CD14-positive monocyte (primary cell): ENCODE results near the gene DYNC2LI1. TPM values are rescaled to one million over a fixed set of nuclear protein-coding genes. Genes with fewer than 3 reads are reported as not detected.

ENCODE experiments used
- DNase-seq, 3 donors: peaks; one replicate each; pipeline ENCODE4 v3.0.0-alpha.2; 2011 to 2022
- H2AFZ ChIP-seq: 2 replicates; pipeline ENCODE4 v1.6.0; 2012; ENCODE audit warnings: mild to moderate bottlenecking, low read depth, low read length, inconsistent platforms; ENCODE audit not compliant: insufficient read depth, poor library complexity, severe bottlenecking
- H3K27ac ChIP-seq, 2 donors: 1 replicate in 1 of 2; 2 replicates in 1 of 2; pipeline ENCODE4 v1.5.1; 2012 to 2013; ENCODE audit warnings: low read length in 2 of 2, control low read depth in 1 of 2, inconsistent platforms in 1 of 2, low read depth in 1 of 2, mild to moderate bottlenecking in 1 of 2
- H3K27me3 ChIP-seq, 2 donors: one replicate each; pipeline versions ENCODE4 v1.6.0 to v1.6.1; 2011 to 2013; ENCODE audit warnings: low read length in 2 of 2; ENCODE audit not compliant: control insufficient read depth in 2 of 2, insufficient read depth in 2 of 2
- H3K36me3 ChIP-seq, 2 donors: replicated peaks in 1 of 2; 1 replicate in 1 of 2; 2 replicates in 1 of 2; pipeline versions ENCODE4 v1.5.1 to v1.6.1; 2012 to 2013; ENCODE audit warnings: low read length in 2 of 2, control low read depth in 1 of 2, inconsistent platforms in 1 of 2, mild to moderate bottlenecking in 1 of 2; ENCODE audit not compliant: insufficient read depth in 2 of 2, control insufficient read depth in 1 of 2
- H3K4me1 ChIP-seq, 2 donors: 1 replicate in 1 of 2; 2 replicates in 1 of 2; pipeline versions ENCODE4 v1.5.1 to v1.6.1; 2012 to 2013; ENCODE audit warnings: low read length in 2 of 2, control low read depth in 1 of 2, inconsistent platforms in 1 of 2, mild to moderate bottlenecking in 1 of 2, moderate library complexity in 1 of 2; ENCODE audit not compliant: insufficient read depth in 2 of 2, control insufficient read depth in 1 of 2
- H3K4me2 ChIP-seq: replicated peaks from 2 replicates; pipeline ENCODE3; 2012; ENCODE audit warnings: low read length, moderate library complexity, mild to moderate bottlenecking; ENCODE audit not compliant: poor library complexity, severe bottlenecking; ENCODE audit errors: extremely low read depth
- H3K4me3 ChIP-seq, 3 experiments: fragments of 200-600 bp in 1 of 3; sonication (generic) in 1 of 3; replicated peaks in 1 of 3; 1 replicate in 2 of 3; 2 replicates in 1 of 3; pipeline ENCODE4 v1.5.1; 2011 to 2013; ENCODE audit warnings: low read length in 3 of 3, mild to moderate bottlenecking in 3 of 3, control low read depth in 2 of 3, low read depth in 2 of 3, inconsistent platforms in 1 of 3, moderate library complexity in 1 of 3
- H3K79me2 ChIP-seq: 2 replicates; pipeline ENCODE4 v1.6.0; 2012; ENCODE audit warnings: mild to moderate bottlenecking, control low read depth, inconsistent platforms, low read length, moderate library complexity; ENCODE audit not compliant: insufficient read depth
- H3K9ac ChIP-seq: 2 replicates; pipeline ENCODE4 v1.6.0; 2017; ENCODE audit warnings: low read length, mild to moderate bottlenecking; ENCODE audit not compliant: insufficient read depth, poor library complexity, severe bottlenecking
- H3K9me3 ChIP-seq, 2 donors: replicated peaks in 1 of 2; 1 replicate in 1 of 2; 2 replicates in 1 of 2; pipeline versions ENCODE4 v1.5.1 to v1.6.1; 2012 to 2013; ENCODE audit warnings: low read length in 2 of 2, control low read depth in 1 of 2; ENCODE audit not compliant: control insufficient read depth in 1 of 2, insufficient read depth in 1 of 2
- H4K20me1 ChIP-seq: 2 replicates; pipeline ENCODE4 v1.6.0; 2012; ENCODE audit warnings: mild to moderate bottlenecking, low read length, control low read depth, moderate library complexity; ENCODE audit not compliant: insufficient read depth
- H3K27ac Mint-ChIP-seq, 7 donors: one replicate each; pipeline ENCODE4 v1.8.0; 2020; ENCODE audit warnings: mild to moderate bottlenecking in 7 of 7, mixed read lengths in 7 of 7, moderate library complexity in 6 of 7, inconsistent platforms in 2 of 7
- H3K27me3 Mint-ChIP-seq, 3 donors: one replicate each; pipeline ENCODE4 v1.8.0; 2021 to 2022; ENCODE audit warnings: low read depth in 3 of 3, mild to moderate bottlenecking in 3 of 3, mixed read lengths in 3 of 3, moderate library complexity in 3 of 3, inconsistent platforms in 1 of 3
- H3K36me3 Mint-ChIP-seq, 2 donors: one replicate each; pipeline ENCODE4 v1.8.0; 2020; ENCODE audit warnings: mixed read lengths in 2 of 2, inconsistent platforms in 1 of 2, mild to moderate bottlenecking in 1 of 2
- H3K4me1 Mint-ChIP-seq: one replicate; pipeline ENCODE4 v1.8.0; 2020; ENCODE audit warnings: mild to moderate bottlenecking, mixed read lengths
- H3K4me3 Mint-ChIP-seq, 2 donors: one replicate each; pipeline ENCODE4 v1.8.0; 2020; ENCODE audit warnings: mild to moderate bottlenecking in 2 of 2, mixed read lengths in 2 of 2, moderate library complexity in 1 of 2
- H3K9me3 Mint-ChIP-seq, 7 donors: one replicate each; pipeline ENCODE4 v1.8.0; 2020 to 2022; ENCODE audit warnings: mixed read lengths in 7 of 7, mild to moderate bottlenecking in 6 of 7, moderate library complexity in 6 of 7, inconsistent platforms in 2 of 7
- CTCF ChIP-seq: fragments of 200-600 bp; IDR thresholded peaks from one replicate; pipeline ENCODE4 v1.8.0; 2022; ENCODE audit warnings: antibody characterized with exemption, mild to moderate bottlenecking
- WGBS: methylation state at CpG from one replicate; pipeline ENCODE4 v1.1.5; 2013; ENCODE audit warnings: missing lambda C conversion rate; ENCODE audit not compliant: insufficient coverage; 5-methylcytosine and 5-hydroxymethylcytosine counted together
- intact Hi-C, 2 donors: fragments of 100-400 bp; cut with micrococcal nuclease; formaldehyde crosslinking; loops; one replicate each; pipeline versions ENCODE4 v1.15.0 to v1.15.1; 2023
- polyA plus RNA-seq, 3 donors: library from polyadenylated mRNA; depleted of rRNA in 1 of 3; unstranded in 2 of 3; stranded (reverse) in 1 of 3; fragments of 300-500 nt in 2 of 3; fragments of >200 nt in 1 of 3; fragmentation: Illumina TruSeq in 2 of 3; gene quantifications; 1 replicate in 2 of 3; 2 replicates in 1 of 3; pipeline ENCODE4 v1.2.3, GENCODE V29; 2012 to 2021

The DYNC2LI1 gene
- polyA plus RNA-seq, 3 donors: 2.5 to 4.4 (median 3.5) TPM

- Mint-ChIP-seq H3K27me3 (peaks cover 3 to 26% (median 18%) of the 10 kb centered on the region in 3 donors), H3K9me3 (peaks cover 0 to 3% (median 0%) of the 10 kb centered on the region in 7 donors), H3K4me1 (no peaks in the 10 kb centered on the region), H3K27ac (no peak overlapping the region), H3K36me3 (no peaks in the 10 kb centered on the region), H3K4me3 (no peak overlapping the region)
- H3K4me3 ChIP-seq: no peak overlapping the region
- no peak overlapping the region for H3K9ac ChIP-seq
- H3K79me2 ChIP-seq: no peaks in the 10 kb centered on the region
- no peaks in the 10 kb centered on the region for H4K20me1 ChIP-seq
- H3K27ac ChIP-seq: no peak overlapping the region
- no peak for TF ChIP-seq CTCF
- H3K4me1 ChIP-seq: no peaks in the 10 kb centered on the region
- no peaks in the 10 kb centered on the region for H3K9me3 ChIP-seq
- no peak for DNase-seq
- intact Hi-C loops: no loop called here
- WGBS: 100% methylated on average over 1 of the region's 8 CpGs
- peaks cover 0 to 7% of the 10 kb centered on the region in 2 donors for H3K27me3 ChIP-seq
- no peaks in the 10 kb centered on the region for H3K36me3 ChIP-seq
- no peak overlapping the region for H3K4me2 ChIP-seq
- H2AFZ ChIP-seq: no peak overlapping the region
Observed at GRCh38 chr2:43737097-43737854, 36.6 kb upstream of the DYNC2LI1 start.

- no peak overlapping the region for H2AFZ ChIP-seq
- H3K36me3 ChIP-seq: no peaks in the 10 kb centered on the region
- no peak overlapping the region for H3K9ac ChIP-seq
- Mint-ChIP-seq H3K4me3 (no peak overlapping the region), H3K9me3 (peaks cover 0 to 2% (median 0%) of the 10 kb centered on the region in 7 donors), H3K36me3 (no peaks in the 10 kb centered on the region), H3K4me1 (no peaks in the 10 kb centered on the region), H3K27ac (no peak overlapping the region), H3K27me3 (peaks cover 3 to 25% (median 18%) of the 10 kb centered on the region in 3 donors)
- H3K4me3 ChIP-seq: no peak overlapping the region
- no peak for DNase-seq
- H3K27ac ChIP-seq: no peak overlapping the region
- no peaks in the 10 kb centered on the region for H3K9me3 ChIP-seq
- H3K4me2 ChIP-seq: no peak overlapping the region
- no peaks in the 10 kb centered on the region for H3K4me1 ChIP-seq
- H3K27me3 ChIP-seq: peaks cover 0 to 7% of the 10 kb centered on the region in 2 donors
- WGBS: 50% methylated on average over 1 of the region's 2 CpGs
- H3K79me2 ChIP-seq: no peaks in the 10 kb centered on the region
- TF ChIP-seq CTCF: no peak
- no peaks in the 10 kb centered on the region for H4K20me1 ChIP-seq
- intact Hi-C loops: no loop called here
Observed at GRCh38 chr2:43737855-43738254, 36.0 kb upstream of the DYNC2LI1 start.
